ENCODE results near the gene INSYN2B.
A peak's percentile ranks its signal among the peaks of the same experiment; 100 is the strongest.
"Not testable (repeated sequence)": the region's sequence is repeated elsewhere in the genome, so short reads cannot be mapped to it uniquely, and the experiment has no call there.

Gene INSYN2B

DNA sequence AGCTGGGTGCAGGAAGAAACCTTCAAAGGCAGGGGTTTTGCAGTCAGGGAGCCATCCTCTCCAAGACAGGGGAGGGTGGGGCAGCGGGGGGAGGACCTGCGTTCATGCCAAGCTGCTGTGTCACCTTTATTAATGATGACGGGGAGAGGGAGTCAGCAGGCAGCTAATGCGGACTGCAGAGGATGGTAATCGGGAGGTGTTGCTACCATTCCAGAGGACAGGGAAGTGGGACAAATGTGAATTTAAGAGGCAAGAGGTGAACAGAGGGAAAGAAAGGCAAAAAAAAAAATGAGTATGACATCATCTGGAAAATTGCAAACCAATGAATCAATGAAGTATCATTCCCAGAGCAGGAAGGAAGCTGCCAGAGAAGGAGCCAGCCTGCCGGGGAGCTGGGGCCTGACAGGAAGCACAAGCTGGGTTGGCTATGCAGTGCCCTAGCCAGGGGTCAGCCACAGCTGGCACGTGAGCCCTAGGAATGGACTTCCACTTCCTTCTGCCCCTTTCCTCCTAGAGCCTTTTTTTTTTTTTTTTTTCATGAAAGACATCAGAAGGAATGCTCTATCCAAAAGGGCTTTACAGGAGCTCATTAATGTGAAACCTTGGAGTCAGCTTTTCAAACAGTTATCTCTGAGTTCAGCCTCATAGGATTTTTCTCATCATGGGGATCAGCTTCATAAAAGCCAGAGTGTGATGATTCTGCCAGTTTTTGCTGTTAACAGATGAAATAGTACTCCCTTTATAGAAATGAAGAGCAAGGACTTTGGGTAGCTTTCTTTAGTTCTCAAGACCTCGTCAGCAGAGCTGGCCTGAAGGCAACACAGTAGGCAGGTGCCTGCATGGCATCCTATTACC is 9.2 kb downstream of the INSYN2B start:
- no peak for DNase-seq

DNA sequence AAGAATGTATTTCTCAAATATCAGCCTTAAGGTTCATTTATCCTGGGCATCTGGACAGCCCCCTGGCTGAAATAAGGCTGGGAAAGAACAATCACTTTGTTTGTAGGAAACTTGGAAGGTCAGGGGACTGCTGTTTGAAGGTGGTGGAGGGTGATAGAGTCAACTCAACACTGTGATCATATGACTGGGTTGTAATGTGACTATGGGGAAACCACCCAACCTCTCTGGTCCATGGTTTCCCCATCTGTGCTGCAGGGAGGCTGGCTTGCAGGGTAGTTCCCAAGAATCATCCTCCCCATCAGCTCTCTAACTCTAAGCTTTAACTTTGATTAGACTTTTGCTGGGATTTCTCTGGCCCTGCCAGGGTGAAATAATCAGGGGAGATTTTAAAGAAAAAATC is 10.0 kb downstream of the INSYN2B start:
- no peak for DNase-seq

GRCh38 chr5:169964246-169964645 is 16.0 kb downstream of the INSYN2B start:
- DNase-seq, result peak; percentile 89

DNA sequence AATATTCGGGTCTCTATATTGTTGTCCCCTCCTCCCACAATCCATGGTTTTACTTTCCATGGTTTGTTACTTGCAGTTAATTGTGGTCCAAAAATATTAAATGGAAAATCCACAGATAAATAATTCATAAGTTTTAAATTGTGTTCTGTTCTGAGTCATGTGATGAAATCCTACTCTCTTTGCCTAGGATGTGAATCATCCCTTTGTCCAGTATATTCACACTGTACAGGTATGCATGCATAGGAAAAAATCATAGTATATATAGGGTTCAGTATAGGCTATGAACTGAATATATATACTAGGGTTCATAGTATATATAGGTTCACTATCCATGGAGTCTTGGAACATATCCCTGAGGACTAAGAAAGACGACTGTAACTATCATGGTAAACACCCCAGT is 19.6 kb downstream of the INSYN2B start:
- no peak for DNase-seq

DNA sequence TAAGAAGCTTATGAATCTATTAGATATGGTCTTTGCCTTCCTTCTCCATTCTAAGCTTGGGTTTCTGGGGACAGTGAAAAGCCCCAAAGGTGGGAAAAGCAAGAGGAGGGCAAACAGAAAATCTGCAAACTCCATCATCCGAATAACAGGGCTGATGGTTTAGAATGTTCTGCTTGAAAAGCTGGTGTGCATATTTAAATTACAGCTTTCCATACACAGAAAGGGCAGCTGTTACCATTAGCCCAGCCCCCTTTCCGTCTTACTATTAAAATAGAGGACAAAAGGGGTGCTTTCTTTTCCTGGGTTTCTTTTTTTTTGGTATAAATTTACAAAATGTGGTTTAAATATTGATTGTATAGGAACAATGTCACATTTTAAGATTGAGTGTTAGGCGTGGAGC is 22.0 kb downstream of the INSYN2B start:
- peak; percentile 52 for DNase-seq

DNA sequence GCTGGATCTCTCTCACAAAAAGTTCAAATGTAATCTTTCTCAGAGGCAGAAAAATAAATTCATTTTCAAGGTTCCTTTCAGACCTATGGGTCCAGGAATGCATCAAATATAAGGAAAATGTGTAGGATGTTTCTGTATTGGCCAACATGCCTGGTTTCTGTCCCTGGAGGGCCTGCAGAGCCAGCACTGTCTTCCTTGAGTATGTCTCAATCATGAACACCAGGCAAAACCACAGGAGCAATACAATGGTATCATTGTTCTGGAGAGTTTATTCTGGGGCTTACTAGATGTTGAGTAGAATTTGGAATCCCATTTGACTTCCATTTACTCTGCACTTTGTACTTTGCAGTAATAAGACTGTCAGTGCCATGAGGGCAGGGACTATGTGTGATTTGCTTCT is 23.5 kb downstream of the INSYN2B start:
- peak; percentile 67 for DNase-seq

GRCh38 chr5:169956126-169956525 is 24.2 kb downstream of the INSYN2B start:
- no peak for DNase-seq

GRCh38 chr5:169954786-169955185 is 25.5 kb downstream of the INSYN2B start:
- DNase-seq, result no peak

DNA sequence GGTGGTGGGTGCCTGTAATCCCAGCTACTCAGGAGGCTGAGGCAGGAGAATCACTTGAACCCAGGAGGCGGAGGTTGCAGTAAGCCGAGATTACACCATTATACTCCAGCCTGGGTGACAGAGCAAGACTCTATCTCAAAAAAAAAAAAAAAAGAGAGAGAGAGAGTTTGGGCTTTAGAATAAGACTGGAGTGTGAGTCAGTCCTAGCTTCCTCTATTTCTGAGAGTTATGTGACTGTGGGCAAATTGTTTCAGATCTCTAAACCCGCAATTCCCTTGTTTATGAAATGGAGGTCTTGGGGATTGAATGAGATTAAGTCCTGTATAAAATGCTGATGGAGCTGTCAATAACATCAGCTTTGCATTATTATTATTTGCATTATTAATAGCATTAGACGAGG is 27.1 kb downstream of the INSYN2B start:
- DNase-seq, result not testable (repeated sequence)

GRCh38 chr5:169950333-169950732 is 30.0 kb downstream of the INSYN2B start:
- no peak for DNase-seq

DNA sequence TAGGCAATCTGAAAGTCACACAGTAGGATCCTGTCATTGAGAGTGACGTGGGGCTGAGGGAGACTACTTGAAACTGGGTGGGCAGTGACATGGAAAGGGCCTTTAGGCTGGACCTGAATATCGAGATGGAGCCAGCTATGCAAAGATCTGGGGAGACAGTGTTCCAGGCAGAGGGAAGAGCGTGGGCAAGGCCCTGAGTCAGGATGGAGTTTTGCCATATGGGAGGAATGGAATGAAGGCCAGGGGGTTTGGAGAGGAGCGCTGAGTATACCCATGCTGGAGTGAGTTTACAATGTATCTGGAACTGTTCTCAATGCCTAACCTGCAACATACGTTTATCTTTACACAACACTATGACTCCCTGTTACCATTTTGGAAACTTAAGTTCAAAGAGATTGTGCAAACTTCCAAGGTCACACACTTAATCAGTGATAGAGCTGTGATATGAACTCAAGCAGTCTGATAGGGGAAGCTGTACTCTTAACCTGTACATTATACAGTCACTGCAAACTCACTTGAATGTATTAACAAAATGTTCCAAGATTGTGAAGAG is 33.5 kb downstream of the INSYN2B start:
- DNase-seq, result no peak

- peak; percentile 41 for DNase-seq
Observed at GRCh38 chr5:169945831-169946261, 34.4 kb downstream of the INSYN2B start.

DNA sequence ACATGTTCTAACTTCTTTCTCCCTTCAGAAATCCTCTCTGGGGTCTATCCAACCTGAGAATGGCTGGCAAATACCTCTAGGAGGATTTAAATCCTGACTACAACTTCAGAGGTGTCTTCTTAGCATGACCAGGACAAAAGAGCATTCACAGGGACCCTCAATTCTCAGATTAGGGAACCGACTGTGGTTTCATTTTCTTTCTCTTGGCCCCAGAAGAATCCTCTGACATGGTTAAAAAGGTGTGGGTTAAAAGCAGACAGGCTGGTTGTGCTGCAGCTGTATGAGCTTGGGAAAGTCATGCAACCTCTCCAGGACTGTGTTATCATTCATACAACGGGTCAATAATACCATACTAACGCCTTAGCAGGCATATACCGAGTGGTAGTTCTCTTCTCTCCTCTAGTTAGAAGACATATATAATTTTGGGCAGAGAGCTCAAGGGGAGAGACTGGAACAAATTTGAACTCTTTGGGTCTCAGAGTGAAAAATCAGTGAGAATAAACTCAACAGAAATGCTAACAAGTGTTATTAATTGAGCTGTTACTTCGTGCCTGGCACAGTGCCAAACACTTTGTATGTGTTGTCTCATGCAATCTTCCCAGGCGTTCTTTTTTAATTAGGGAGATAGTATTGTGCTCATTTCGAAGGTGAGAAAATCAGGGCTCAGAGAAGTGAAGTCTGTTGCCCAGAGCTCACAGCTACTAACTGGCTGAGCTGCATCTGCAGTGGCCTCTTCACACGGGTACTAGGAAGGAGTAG is 35.2 kb downstream of the INSYN2B start:
- no peak for DNase-seq

GRCh38 chr5:169944115-169944514 is 36.2 kb downstream of the INSYN2B start:
- no peak for DNase-seq

DNA sequence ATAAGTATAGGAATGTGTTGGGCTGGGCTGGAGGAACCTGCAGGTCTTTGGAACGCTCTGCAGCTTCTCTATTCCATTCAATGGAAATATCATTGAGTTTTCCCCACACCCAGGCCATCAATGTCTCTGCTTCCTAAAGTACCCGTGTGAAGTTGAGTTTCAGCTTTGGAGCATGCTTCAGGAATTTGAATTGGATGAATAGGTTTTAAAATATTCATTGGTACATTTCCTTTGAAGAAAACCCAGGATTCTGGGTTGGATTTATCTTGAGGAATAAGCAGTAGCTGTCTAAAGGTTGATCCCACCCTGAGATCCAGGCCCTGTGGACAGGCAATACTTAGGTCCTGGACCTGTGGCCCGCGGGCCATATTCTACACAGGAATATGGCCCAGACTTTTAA is 37.3 kb downstream of the INSYN2B start:
- no peak for DNase-seq

GRCh38 chr5:169942181-169942580 is 38.1 kb downstream of the INSYN2B start:
- DNase-seq, result no peak

GRCh38 chr5:169941542-169941941 is 38.8 kb downstream of the INSYN2B start:
- DNase-seq, result no peak

- DNase-seq, result no peak
Observed at GRCh38 chr5:169939731-169940130, 40.6 kb downstream of the INSYN2B start.

GRCh38 chr5:169938439-169938838 is 41.9 kb downstream of the INSYN2B start:
- no peak for DNase-seq

GRCh38 chr5:169935762-169936161 is 44.5 kb downstream of the INSYN2B start:
- DNase-seq, result peak; percentile 8

GRCh38 chr5:169934990-169935389 is 45.3 kb downstream of the INSYN2B start:
- DNase-seq, result no peak

- DNase-seq, result no peak
Observed at GRCh38 chr5:169933616-169934015, 46.7 kb downstream of the INSYN2B start.

- no peak for DNase-seq
Observed at GRCh38 chr5:169933127-169933526, 47.2 kb downstream of the INSYN2B start.

DNA sequence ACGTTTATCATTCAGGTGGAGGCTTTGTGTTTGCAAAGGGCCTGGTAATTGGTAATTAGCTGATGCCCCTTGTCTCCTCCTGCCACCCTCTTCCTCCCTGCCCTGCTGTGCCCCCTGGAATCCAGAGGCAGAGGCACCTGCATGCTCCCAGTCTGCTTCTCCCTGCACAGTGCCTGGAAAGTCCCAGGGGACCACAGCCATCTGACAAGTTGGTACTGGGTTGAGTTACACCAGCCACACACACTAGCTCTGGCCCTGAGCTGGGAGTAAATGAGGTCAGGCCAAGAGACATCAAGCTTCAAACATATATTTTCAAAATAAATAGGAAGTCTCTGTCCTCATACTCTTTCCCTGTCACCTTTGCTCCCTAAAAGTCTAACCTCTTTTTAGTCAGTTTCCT is 56.3 kb downstream of the INSYN2B start:
- DNase-seq, result peak; percentile 53
